HCT116 (cell line): ENCODE results near the gene CPNE7. TPM values are rescaled to one million over a fixed set of nuclear protein-coding genes. Genes with fewer than 3 reads are reported as not detected.

ENCODE experiments used
- ATAC-seq: fragments of 200-7000 bp; cut with Tn5 transposase; 2 replicates; pipeline ENCODE4 v1.9.1; 2020; ENCODE audit warnings: mild to moderate bottlenecking, moderate library complexity
- BruUV-seq: library from RNA; stranded (reverse); fragments of 400-500 nt; replicated peaks from 2 replicates; lab custom pipeline; 2021; lab: Mats Ljungman, UMichigan
- CTCF ChIA-PET: fragments of 300-600 bp; sonication (Branson Sonifier 250); formaldehyde crosslinking; loops from one replicate; lab custom pipeline; 2021; ENCODE audit warnings: antibody characterized with exemption; lab: Charles Lee
- POLR2A ChIA-PET: fragments of 300-600, 350-600 bp; sonication (Branson Sonifier 250); formaldehyde crosslinking; loops from one replicate; lab custom pipeline; 2021; ENCODE audit warnings: antibody characterized with exemption; lab: Charles Lee
- RAD21 ChIA-PET, 2 experiments: fragments of 300-600 bp; sonication (Branson Sonifier 250); formaldehyde crosslinking; loops; one replicate each; lab custom pipeline; 2023; ENCODE audit warnings: low total read pairs in 2 of 2; ENCODE audit not compliant: uncharacterized antibody in 2 of 2, unreplicated experiment in 2 of 2, low non-redundant PET in 1 of 2; lab: Charles Lee
- DNase-seq: peaks from one replicate; pipeline ENCODE4 v3.0.0-alpha.2; 2010; ENCODE audit warnings: low read depth, low spot score
- H2AFZ ChIP-seq: fragments of 200-600 bp; shearing (Covaris generic), sonication (generic); 2 replicates; pipeline ENCODE4 v1.6.1; 2017; ENCODE audit warnings: low read depth, mixed run types, mixed read lengths, antibody characterized with exemption, low read length; ENCODE audit not compliant: poor library complexity, severe bottlenecking
- H3K27ac ChIP-seq: 2 replicates; pipeline ENCODE4 v1.5.1; 2012; ENCODE audit warnings: low read depth, low read length
- H3K27me3 ChIP-seq: fragments of 200-600 bp; sonication (generic); 2 replicates; pipeline ENCODE4 v1.6.1; 2016; ENCODE audit warnings: mixed run types, low read length, mixed read lengths; ENCODE audit not compliant: insufficient read depth
- H3K36me3 ChIP-seq, 2 experiments: fragments of 200-500 bp in 1 of 2; fragments of 200-600 bp in 1 of 2; sonication (Bioruptor generic) in 1 of 2; sonication (generic) in 1 of 2; 2 replicates each; pipeline versions ENCODE4 v1.5.1 to v1.6.1; 2014 to 2016; ENCODE audit warnings: low read length in 2 of 2, inconsistent platforms in 1 of 2, mixed read lengths in 1 of 2, mixed run types in 1 of 2; ENCODE audit not compliant: insufficient read depth in 2 of 2, control insufficient read depth in 1 of 2
- H3K4me1 ChIP-seq, 2 experiments: fragments of 200-600 bp in 1 of 2; sonication (generic) in 1 of 2; 2 replicates each; pipeline versions ENCODE4 v1.5.1 to v1.6.1; 2012 to 2017; ENCODE audit warnings: low read length in 2 of 2, inconsistent platforms in 1 of 2, mild to moderate bottlenecking in 1 of 2, mixed read lengths in 1 of 2, mixed run types in 1 of 2, moderate library complexity in 1 of 2; ENCODE audit not compliant: insufficient read depth in 2 of 2, control insufficient read depth in 1 of 2
- H3K4me2 ChIP-seq: fragments of 200-600 bp; sonication (generic); 2 replicates; pipeline ENCODE4 v1.6.1; 2017; ENCODE audit warnings: mixed run types, low read length, mixed read lengths
- H3K4me3 ChIP-seq, 2 experiments: fragments of 200-600 bp in 1 of 2; sonication (generic) in 1 of 2; replicated peaks in 1 of 2; 2 replicates each; pipeline ENCODE4 v1.5.1; 2011 to 2016; ENCODE audit warnings: low read length in 2 of 2, control low read depth in 1 of 2, low read depth in 1 of 2, mild to moderate bottlenecking in 1 of 2, mixed read lengths in 1 of 2, mixed run types in 1 of 2
- H3K79me2 ChIP-seq: fragments of 200-600 bp; sonication (generic); 2 replicates; pipeline ENCODE4 v1.6.1; 2017; ENCODE audit warnings: mild to moderate bottlenecking, mixed run types, low read length, moderate library complexity, mixed read lengths; ENCODE audit not compliant: insufficient read depth
- H3K9ac ChIP-seq: fragments of 200-600 bp; sonication (generic); 2 replicates; pipeline ENCODE4 v1.6.1; 2016; ENCODE audit warnings: low read length, mixed read lengths
- H3K9me2 ChIP-seq: fragments of 200-600 bp; sonication (generic), shearing (Covaris generic); 2 replicates; pipeline ENCODE4 v1.6.1; 2017; ENCODE audit warnings: mixed run types, mild to moderate bottlenecking, moderate library complexity; ENCODE audit not compliant: insufficient read depth
- H3K9me3 ChIP-seq, 2 experiments: fragments of 200-500 bp in 1 of 2; fragments of 200-600 bp in 1 of 2; sonication (Bioruptor generic) in 1 of 2; sonication (generic) in 1 of 2; 2 replicates each; pipeline ENCODE4 v1.6.1; 2014 to 2017; ENCODE audit warnings: low read length in 2 of 2, mixed read lengths in 2 of 2, inconsistent platforms in 1 of 2, low read depth in 1 of 2, mild to moderate bottlenecking in 1 of 2, mixed run types in 1 of 2, moderate library complexity in 1 of 2; ENCODE audit not compliant: control insufficient read depth in 1 of 2, insufficient read depth in 1 of 2
- H4K20me1 ChIP-seq: fragments of 200-600 bp; sonication (generic), shearing (Covaris generic); 2 replicates; pipeline ENCODE4 v1.6.1; 2017; ENCODE audit warnings: mixed run types, mild to moderate bottlenecking, moderate library complexity; ENCODE audit not compliant: insufficient read depth
- FOSL1 ChIP-seq: IDR thresholded peaks from 2 replicates; pipeline ENCODE4 v1.6.1; 2012; ENCODE audit warnings: low read depth
- POLR2A ChIP-seq: IDR thresholded peaks from 2 replicates; pipeline ENCODE4 v1.7.0; 2011; ENCODE audit warnings: borderline replicate concordance; ENCODE audit not compliant: insufficient read depth, insufficient read length; ENCODE audit errors: extremely low read depth
- RAD21 ChIP-seq: IDR thresholded peaks from 2 replicates; pipeline ENCODE4 v1.6.1; 2012; ENCODE audit warnings: low read depth, mild to moderate bottlenecking
- SIN3A ChIP-seq: IDR thresholded peaks from 2 replicates; pipeline ENCODE4 v1.6.1; 2012; ENCODE audit warnings: low read depth
- YY1 ChIP-seq: IDR thresholded peaks from 2 replicates; pipeline ENCODE4 v1.6.1; 2011; ENCODE audit warnings: low read length, low read depth, moderate library complexity, mild to moderate bottlenecking; ENCODE audit not compliant: insufficient replicate concordance; ENCODE audit errors: extremely low read depth
- intact Hi-C: fragments of 100-400 bp; cut with micrococcal nuclease; formaldehyde crosslinking; loops from 2 replicates; pipeline ENCODE4 v1.10.0; 2022
- total RNA-seq: library from RNA; stranded (reverse); gene quantifications from one replicate; pipeline ENCODE4 v1.2.1, GENCODE V29; 2021; ENCODE audit not compliant: unreplicated experiment
- TF ChIP-seq, protein P1 (sequence below): IDR thresholded peaks from 2 replicates; pipeline ENCODE4 v1.6.1; 2011; ENCODE audit warnings: mild to moderate bottlenecking, low read length, moderate library complexity; ENCODE audit not compliant: insufficient replicate concordance; ENCODE audit errors: extremely low read depth
- TF ChIP-seq, protein P2 (sequence below): IDR thresholded peaks from 2 replicates; pipeline ENCODE4 v1.6.1; 2012

The CPNE7 gene
- total RNA-seq, 1 experiment from 2014 or later: 201 TPM

DNA sequence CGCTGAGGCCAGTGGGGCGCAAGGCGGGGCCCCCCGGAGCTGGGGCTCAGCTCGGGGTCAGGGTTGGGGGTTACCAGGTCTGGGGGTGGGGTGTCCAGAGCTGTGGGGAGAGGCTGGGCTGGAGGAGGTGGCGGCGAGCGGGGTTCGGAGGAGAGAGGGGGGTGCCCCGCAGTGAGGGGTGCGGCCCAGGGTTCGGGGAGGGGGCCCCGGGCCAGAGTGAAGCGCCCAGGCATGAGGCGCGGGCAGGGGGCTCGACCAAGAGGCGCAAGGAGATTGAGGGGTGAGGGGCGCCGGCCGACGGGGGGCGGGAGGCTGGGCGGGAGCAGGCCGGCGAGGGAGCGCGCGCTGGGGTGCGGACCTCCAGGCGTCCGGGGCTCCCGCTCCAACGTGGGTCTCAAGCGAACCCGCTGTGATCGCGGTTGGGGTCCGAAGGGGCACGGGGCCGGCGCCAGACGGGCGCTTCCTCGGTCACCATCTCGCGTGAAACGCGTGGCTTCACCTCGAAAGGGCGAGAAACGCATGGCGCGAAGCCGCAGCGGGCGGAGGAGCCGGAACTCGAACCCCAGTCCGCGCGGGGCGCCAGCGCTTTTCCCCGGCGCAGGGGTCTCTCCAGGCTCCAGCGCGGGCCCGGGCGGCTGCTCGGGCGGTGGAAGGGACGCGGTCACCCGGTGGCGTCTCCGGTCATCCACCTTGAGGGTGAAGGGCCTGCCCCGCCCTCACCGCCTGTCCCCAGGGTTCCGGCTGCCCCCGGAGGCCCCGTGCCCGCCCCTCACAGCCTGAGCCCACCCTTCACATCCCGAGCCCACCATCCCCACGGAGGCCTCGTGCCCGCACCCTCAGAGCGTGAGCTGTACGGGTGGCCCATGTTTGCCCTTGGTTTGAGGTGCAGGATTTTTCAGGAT, 846 bp downstream of the CPNE7 start (continued):
- TF ChIP-seq, protein P1, sequence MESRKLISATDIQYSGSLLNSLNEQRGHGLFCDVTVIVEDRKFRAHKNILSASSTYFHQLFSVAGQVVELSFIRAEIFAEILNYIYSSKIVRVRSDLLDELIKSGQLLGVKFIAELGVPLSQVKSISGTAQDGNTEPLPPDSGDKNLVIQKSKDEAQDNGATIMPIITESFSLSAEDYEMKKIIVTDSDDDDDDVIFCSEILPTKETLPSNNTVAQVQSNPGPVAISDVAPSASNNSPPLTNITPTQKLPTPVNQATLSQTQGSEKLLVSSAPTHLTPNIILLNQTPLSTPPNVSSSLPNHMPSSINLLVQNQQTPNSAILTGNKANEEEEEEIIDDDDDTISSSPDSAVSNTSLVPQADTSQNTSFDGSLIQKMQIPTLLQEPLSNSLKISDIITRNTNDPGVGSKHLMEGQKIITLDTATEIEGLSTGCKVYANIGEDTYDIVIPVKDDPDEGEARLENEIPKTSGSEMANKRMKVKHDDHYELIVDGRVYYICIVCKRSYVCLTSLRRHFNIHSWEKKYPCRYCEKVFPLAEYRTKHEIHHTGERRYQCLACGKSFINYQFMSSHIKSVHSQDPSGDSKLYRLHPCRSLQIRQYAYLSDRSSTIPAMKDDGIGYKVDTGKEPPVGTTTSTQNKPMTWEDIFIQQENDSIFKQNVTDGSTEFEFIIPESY: no peak
- TF ChIP-seq SIN3A: no peak
- TF ChIP-seq FOSL1: no peak
- no peak for TF ChIP-seq POLR2A
- TF ChIP-seq, protein P2, sequence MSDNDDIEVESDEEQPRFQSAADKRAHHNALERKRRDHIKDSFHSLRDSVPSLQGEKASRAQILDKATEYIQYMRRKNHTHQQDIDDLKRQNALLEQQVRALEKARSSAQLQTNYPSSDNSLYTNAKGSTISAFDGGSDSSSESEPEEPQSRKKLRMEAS: no peak

DNA sequence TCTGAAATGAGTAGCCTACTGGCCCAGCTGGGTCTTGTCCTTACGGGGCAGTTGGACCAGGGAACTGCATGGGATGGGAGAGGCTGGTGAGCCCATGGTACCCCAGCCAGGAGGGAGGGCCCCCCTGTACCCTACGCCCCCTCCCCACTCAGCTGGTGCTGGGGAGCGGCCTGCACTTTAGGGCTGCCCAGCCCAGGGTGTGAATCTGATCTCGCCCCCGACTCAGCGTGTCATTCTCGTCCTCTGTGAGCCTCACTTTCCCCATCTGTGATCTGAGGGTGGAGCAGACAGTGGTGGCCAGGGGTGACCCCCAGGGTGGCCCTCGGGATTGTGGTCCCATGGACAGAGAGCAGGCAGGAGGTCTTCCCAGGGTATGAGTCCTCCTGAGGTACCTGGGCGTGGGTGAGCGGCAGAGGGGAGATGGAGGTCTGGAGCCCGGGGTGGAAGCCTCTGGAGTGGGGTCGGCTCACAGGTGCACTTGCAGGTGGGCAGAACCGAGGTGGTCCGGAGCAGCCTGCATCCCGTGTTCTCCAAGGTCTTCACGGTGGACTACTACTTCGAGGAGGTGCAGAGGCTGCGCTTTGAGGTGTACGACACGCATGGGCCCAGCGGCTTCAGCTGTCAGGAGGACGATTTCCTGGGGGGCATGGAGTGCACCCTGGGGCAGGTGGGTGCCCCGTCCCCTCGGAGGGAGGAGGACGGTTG, 1.6 kb downstream of the CPNE7 start:
- no peaks in the 10 kb centered on the region; the same call in 1 of the 2 replicates for H4K20me1 ChIP-seq
- DNase-seq (no peak), ATAC-seq (no peak)
- H3K4me2 ChIP-seq: peak overlapping the region; percentile 98
- peaks cover 45% of the 10 kb centered on the region for H3K79me2 ChIP-seq
- H3K27me3 ChIP-seq: no peaks in the 10 kb centered on the region
- H3K4me3 ChIP-seq: peak overlapping the region; percentile 71 to 97
- H3K9me2 ChIP-seq: no peaks in the 10 kb centered on the region
- H3K27ac ChIP-seq: peak overlapping the region; percentile 99
- POLR2A ChIA-PET: no interaction called here
- peaks cover 24 to 49% of the 10 kb centered on the region in 2 experiments for H3K4me1 ChIP-seq
- peaks cover 18 to 43% of the 10 kb centered on the region in 2 experiments; a peak in 3 of 4 replicates for H3K36me3 ChIP-seq
- H3K9me3 ChIP-seq: peaks cover 0 to 4% of the 10 kb centered on the region in 2 experiments; a peak in 1 of 4 replicates
- peak overlapping the region; percentile 99; the same call in 1 of the 2 replicates for H3K9ac ChIP-seq
- TF ChIP-seq YY1 (no peak), RAD21 (no peak)
- intact Hi-C loops: no loop called here
- RAD21 ChIA-PET: no interaction called here
- no peak overlapping the region for H2AFZ ChIP-seq
- CTCF ChIA-PET: interaction anchor here (2.2 kb wide), 1 partner anchor 12 kb away, joined by 8 read pairs; no protein-coding TSS in a partner anchor
- BruUV-seq: TSS peak; percentile 41
